HCT116 (cell line): ENCODE data around the gene TSPEAR. TPM values are rescaled to one million over a fixed set of nuclear protein-coding genes. Genes with fewer than 3 reads are reported as not detected.

ENCODE experiments used
- ATAC-seq: fragments of 200-7000 bp; cut with Tn5 transposase; 2 replicates; pipeline ENCODE4 v1.9.1; 2020; ENCODE audit warnings: mild to moderate bottlenecking, moderate library complexity
- BruUV-seq: library from RNA; stranded (reverse); fragments of 400-500 nt; replicated peaks from 2 replicates; lab custom pipeline; 2021; lab: Mats Ljungman, UMichigan
- CTCF ChIA-PET: fragments of 300-600 bp; sonication (Branson Sonifier 250); formaldehyde crosslinking; loops from one replicate; lab custom pipeline; 2021; ENCODE audit warnings: antibody characterized with exemption; lab: Charles Lee
- POLR2A ChIA-PET: fragments of 300-600, 350-600 bp; sonication (Branson Sonifier 250); formaldehyde crosslinking; loops from one replicate; lab custom pipeline; 2021; ENCODE audit warnings: antibody characterized with exemption; lab: Charles Lee
- RAD21 ChIA-PET, 2 experiments: fragments of 300-600 bp; sonication (Branson Sonifier 250); formaldehyde crosslinking; loops; one replicate each; lab custom pipeline; 2023; ENCODE audit warnings: low total read pairs in 2 of 2; ENCODE audit not compliant: uncharacterized antibody in 2 of 2, unreplicated experiment in 2 of 2, low non-redundant PET in 1 of 2; lab: Charles Lee
- DNase-seq: peaks from one replicate; pipeline ENCODE4 v3.0.0-alpha.2; 2010; ENCODE audit warnings: low read depth, low spot score
- H2AFZ ChIP-seq: fragments of 200-600 bp; shearing (Covaris generic), sonication (generic); 2 replicates; pipeline ENCODE4 v1.6.1; 2017; ENCODE audit warnings: low read depth, mixed run types, mixed read lengths, antibody characterized with exemption, low read length; ENCODE audit not compliant: poor library complexity, severe bottlenecking
- H3K27ac ChIP-seq: 2 replicates; pipeline ENCODE4 v1.5.1; 2012; ENCODE audit warnings: low read depth, low read length
- H3K27me3 ChIP-seq: fragments of 200-600 bp; sonication (generic); 2 replicates; pipeline ENCODE4 v1.6.1; 2016; ENCODE audit warnings: mixed run types, low read length, mixed read lengths; ENCODE audit not compliant: insufficient read depth
- H3K36me3 ChIP-seq, 2 experiments: fragments of 200-500 bp in 1 of 2; fragments of 200-600 bp in 1 of 2; sonication (Bioruptor generic) in 1 of 2; sonication (generic) in 1 of 2; 2 replicates each; pipeline versions ENCODE4 v1.5.1 to v1.6.1; 2014 to 2016; ENCODE audit warnings: low read length in 2 of 2, inconsistent platforms in 1 of 2, mixed read lengths in 1 of 2, mixed run types in 1 of 2; ENCODE audit not compliant: insufficient read depth in 2 of 2, control insufficient read depth in 1 of 2
- H3K4me1 ChIP-seq, 2 experiments: fragments of 200-600 bp in 1 of 2; sonication (generic) in 1 of 2; 2 replicates each; pipeline versions ENCODE4 v1.5.1 to v1.6.1; 2012 to 2017; ENCODE audit warnings: low read length in 2 of 2, inconsistent platforms in 1 of 2, mild to moderate bottlenecking in 1 of 2, mixed read lengths in 1 of 2, mixed run types in 1 of 2, moderate library complexity in 1 of 2; ENCODE audit not compliant: insufficient read depth in 2 of 2, control insufficient read depth in 1 of 2
- H3K4me2 ChIP-seq: fragments of 200-600 bp; sonication (generic); 2 replicates; pipeline ENCODE4 v1.6.1; 2017; ENCODE audit warnings: mixed run types, low read length, mixed read lengths
- H3K4me3 ChIP-seq, 2 experiments: fragments of 200-600 bp in 1 of 2; sonication (generic) in 1 of 2; replicated peaks in 1 of 2; 2 replicates each; pipeline ENCODE4 v1.5.1; 2011 to 2016; ENCODE audit warnings: low read length in 2 of 2, control low read depth in 1 of 2, low read depth in 1 of 2, mild to moderate bottlenecking in 1 of 2, mixed read lengths in 1 of 2, mixed run types in 1 of 2
- H3K79me2 ChIP-seq: fragments of 200-600 bp; sonication (generic); 2 replicates; pipeline ENCODE4 v1.6.1; 2017; ENCODE audit warnings: mild to moderate bottlenecking, mixed run types, low read length, moderate library complexity, mixed read lengths; ENCODE audit not compliant: insufficient read depth
- H3K9ac ChIP-seq: fragments of 200-600 bp; sonication (generic); 2 replicates; pipeline ENCODE4 v1.6.1; 2016; ENCODE audit warnings: low read length, mixed read lengths
- H3K9me2 ChIP-seq: fragments of 200-600 bp; sonication (generic), shearing (Covaris generic); 2 replicates; pipeline ENCODE4 v1.6.1; 2017; ENCODE audit warnings: mixed run types, mild to moderate bottlenecking, moderate library complexity; ENCODE audit not compliant: insufficient read depth
- H3K9me3 ChIP-seq, 2 experiments: fragments of 200-500 bp in 1 of 2; fragments of 200-600 bp in 1 of 2; sonication (Bioruptor generic) in 1 of 2; sonication (generic) in 1 of 2; 2 replicates each; pipeline ENCODE4 v1.6.1; 2014 to 2017; ENCODE audit warnings: low read length in 2 of 2, mixed read lengths in 2 of 2, inconsistent platforms in 1 of 2, low read depth in 1 of 2, mild to moderate bottlenecking in 1 of 2, mixed run types in 1 of 2, moderate library complexity in 1 of 2; ENCODE audit not compliant: control insufficient read depth in 1 of 2, insufficient read depth in 1 of 2
- H4K20me1 ChIP-seq: fragments of 200-600 bp; sonication (generic), shearing (Covaris generic); 2 replicates; pipeline ENCODE4 v1.6.1; 2017; ENCODE audit warnings: mixed run types, mild to moderate bottlenecking, moderate library complexity; ENCODE audit not compliant: insufficient read depth
- CBX3 ChIP-seq: IDR thresholded peaks from 2 replicates; pipeline ENCODE4 v1.6.1; 2012; ENCODE audit warnings: low read depth
- CEBPB ChIP-seq: IDR thresholded peaks from 2 replicates; pipeline ENCODE4 v1.6.1; 2012; ENCODE audit warnings: low read depth
- EGR1 ChIP-seq: IDR thresholded peaks from 2 replicates; pipeline ENCODE4 v1.6.1; 2012; ENCODE audit warnings: low read depth
- EZH2phosphoT487 ChIP-seq: fragments of 200-600 bp; IDR thresholded peaks from 2 replicates; pipeline ENCODE4 v1.6.1; 2018; ENCODE audit warnings: antibody characterized with exemption, borderline replicate concordance
- FOSL1 ChIP-seq: IDR thresholded peaks from 2 replicates; pipeline ENCODE4 v1.6.1; 2012; ENCODE audit warnings: low read depth
- JUND ChIP-seq: IDR thresholded peaks from 2 replicates; pipeline ENCODE4 v1.6.1; 2012
- POLR2A ChIP-seq: IDR thresholded peaks from 2 replicates; pipeline ENCODE4 v1.7.0; 2011; ENCODE audit warnings: borderline replicate concordance; ENCODE audit not compliant: insufficient read depth, insufficient read length; ENCODE audit errors: extremely low read depth
- RAD21 ChIP-seq: IDR thresholded peaks from 2 replicates; pipeline ENCODE4 v1.6.1; 2012; ENCODE audit warnings: low read depth, mild to moderate bottlenecking
- SIN3A ChIP-seq: IDR thresholded peaks from 2 replicates; pipeline ENCODE4 v1.6.1; 2012; ENCODE audit warnings: low read depth
- SRF ChIP-seq: IDR thresholded peaks from 2 replicates; pipeline ENCODE4 v1.6.1; 2012; ENCODE audit warnings: low read depth
- TCF7L2 ChIP-seq: IDR thresholded peaks from 2 replicates; pipeline ENCODE4 v1.7.0; 2011; ENCODE audit warnings: borderline replicate concordance, inconsistent platforms; ENCODE audit not compliant: insufficient read depth, insufficient read length; ENCODE audit errors: extremely low read depth
- YY1 ChIP-seq: IDR thresholded peaks from 2 replicates; pipeline ENCODE4 v1.6.1; 2011; ENCODE audit warnings: low read length, low read depth, moderate library complexity, mild to moderate bottlenecking; ENCODE audit not compliant: insufficient replicate concordance; ENCODE audit errors: extremely low read depth
- ZNF274 ChIP-seq: fragments of 200-500 bp; sonication (Bioruptor generic); IDR thresholded peaks from 2 replicates; pipeline ENCODE4 v1.6.1; 2014; ENCODE audit warnings: mild to moderate bottlenecking, low read depth, low read length, inconsistent platforms
- intact Hi-C: fragments of 100-400 bp; cut with micrococcal nuclease; formaldehyde crosslinking; loops from 2 replicates; pipeline ENCODE4 v1.10.0; 2022
- total RNA-seq: library from RNA; stranded (reverse); gene quantifications from one replicate; pipeline ENCODE4 v1.2.1, GENCODE V29; 2021; ENCODE audit not compliant: unreplicated experiment
- TF ChIP-seq, protein P1 (sequence below): IDR thresholded peaks from 2 replicates; pipeline ENCODE4 v1.6.1; 2012
- TF ChIP-seq, protein P2 (sequence below): IDR thresholded peaks from 2 replicates; pipeline ENCODE4 v1.6.1; 2012; ENCODE audit warnings: low read depth
- TF ChIP-seq, protein P3 (sequence below): IDR thresholded peaks from 2 replicates; pipeline ENCODE4 v1.6.1; 2012
- TF ChIP-seq, protein P4 (sequence below): IDR thresholded peaks from 2 replicates; pipeline ENCODE4 v1.6.1; 2011; ENCODE audit warnings: mild to moderate bottlenecking, low read length, moderate library complexity; ENCODE audit not compliant: insufficient replicate concordance; ENCODE audit errors: extremely low read depth

The TSPEAR gene
- total RNA-seq, 1 experiment from 2014 or later = not detected

DNA sequence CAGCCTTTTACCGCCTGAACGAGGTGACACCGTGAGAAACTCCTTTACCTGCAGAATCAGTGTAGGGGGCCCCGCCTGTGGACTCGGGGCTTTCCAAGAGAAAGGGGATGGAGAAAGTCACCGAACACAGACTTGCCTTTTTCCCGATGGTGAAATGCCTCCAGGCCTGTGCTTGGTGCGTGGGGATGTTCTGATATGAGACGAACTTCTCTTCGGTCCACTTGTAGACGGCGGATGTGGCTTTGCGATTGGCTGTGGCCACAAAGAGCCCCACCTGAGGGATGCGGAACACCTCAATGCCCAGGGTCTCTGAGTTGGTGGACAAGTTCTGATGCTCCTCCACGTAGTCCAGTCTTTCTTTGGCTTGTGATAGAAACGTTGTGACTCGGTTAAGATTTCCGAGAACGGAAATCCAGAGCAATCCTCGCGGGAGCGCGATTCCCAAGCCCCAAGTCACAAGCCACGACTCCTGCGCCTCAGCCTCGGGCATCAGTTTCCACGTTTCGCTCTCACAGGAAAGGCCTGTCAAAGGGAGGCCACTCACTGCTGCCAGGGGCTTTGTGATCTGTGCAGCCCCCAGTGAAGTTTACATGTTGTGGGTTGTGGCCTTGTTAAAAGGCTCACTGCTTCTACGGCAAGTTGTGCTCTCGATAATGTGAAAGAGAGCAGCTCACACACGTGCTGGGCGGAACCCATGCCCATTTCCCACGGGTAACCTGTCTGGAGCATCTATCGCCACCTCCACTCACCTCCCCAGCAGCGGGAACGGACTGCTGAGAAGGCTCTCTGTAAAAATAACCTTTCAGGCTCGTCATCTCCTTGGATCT, 184.0 kb downstream of the TSPEAR start:
- DNase-seq (no peak), ATAC-seq (no peak)
- H3K4me2 ChIP-seq = no peak overlapping the region
- H3K9me2 ChIP-seq = no peaks in the 10 kb centered on the region
- ChIA-PET RAD21 (no interaction called here), CTCF (no interaction called here), POLR2A (no interaction called here)
- no peaks in the 10 kb centered on the region for H3K27me3 ChIP-seq
- no TSS peak for BruUV-seq
- H3K79me2 ChIP-seq = no peaks in the 10 kb centered on the region
- H3K4me3 ChIP-seq = no peak overlapping the region
- H3K27ac ChIP-seq = no peak overlapping the region
- H3K9me3 ChIP-seq = peaks cover 4 to 17% of the 10 kb centered on the region in 2 experiments; a peak in 1 of 4 replicates
- H3K36me3 ChIP-seq = no peaks in the 10 kb centered on the region
- H3K4me1 ChIP-seq = no peaks in the 10 kb centered on the region
- H3K9ac ChIP-seq = no peak overlapping the region
- no peaks in the 10 kb centered on the region for H4K20me1 ChIP-seq
- intact Hi-C loops = no loop called here
- TF ChIP-seq RAD21 (no peak), SIN3A (no peak), YY1 (no peak), FOSL1 (no peak), JUND (no peak), CBX3 (no peak), POLR2A (no peak), TCF7L2 (no peak), ZNF274 (no peak), SRF (no peak), EZH2phosphoT487 (no peak), EGR1 (no peak), CEBPB (no peak)
- TF ChIP-seq, protein P1, sequence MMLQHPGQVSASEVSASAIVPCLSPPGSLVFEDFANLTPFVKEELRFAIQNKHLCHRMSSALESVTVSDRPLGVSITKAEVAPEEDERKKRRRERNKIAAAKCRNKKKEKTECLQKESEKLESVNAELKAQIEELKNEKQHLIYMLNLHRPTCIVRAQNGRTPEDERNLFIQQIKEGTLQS = no peak
- TF ChIP-seq, protein P2, sequence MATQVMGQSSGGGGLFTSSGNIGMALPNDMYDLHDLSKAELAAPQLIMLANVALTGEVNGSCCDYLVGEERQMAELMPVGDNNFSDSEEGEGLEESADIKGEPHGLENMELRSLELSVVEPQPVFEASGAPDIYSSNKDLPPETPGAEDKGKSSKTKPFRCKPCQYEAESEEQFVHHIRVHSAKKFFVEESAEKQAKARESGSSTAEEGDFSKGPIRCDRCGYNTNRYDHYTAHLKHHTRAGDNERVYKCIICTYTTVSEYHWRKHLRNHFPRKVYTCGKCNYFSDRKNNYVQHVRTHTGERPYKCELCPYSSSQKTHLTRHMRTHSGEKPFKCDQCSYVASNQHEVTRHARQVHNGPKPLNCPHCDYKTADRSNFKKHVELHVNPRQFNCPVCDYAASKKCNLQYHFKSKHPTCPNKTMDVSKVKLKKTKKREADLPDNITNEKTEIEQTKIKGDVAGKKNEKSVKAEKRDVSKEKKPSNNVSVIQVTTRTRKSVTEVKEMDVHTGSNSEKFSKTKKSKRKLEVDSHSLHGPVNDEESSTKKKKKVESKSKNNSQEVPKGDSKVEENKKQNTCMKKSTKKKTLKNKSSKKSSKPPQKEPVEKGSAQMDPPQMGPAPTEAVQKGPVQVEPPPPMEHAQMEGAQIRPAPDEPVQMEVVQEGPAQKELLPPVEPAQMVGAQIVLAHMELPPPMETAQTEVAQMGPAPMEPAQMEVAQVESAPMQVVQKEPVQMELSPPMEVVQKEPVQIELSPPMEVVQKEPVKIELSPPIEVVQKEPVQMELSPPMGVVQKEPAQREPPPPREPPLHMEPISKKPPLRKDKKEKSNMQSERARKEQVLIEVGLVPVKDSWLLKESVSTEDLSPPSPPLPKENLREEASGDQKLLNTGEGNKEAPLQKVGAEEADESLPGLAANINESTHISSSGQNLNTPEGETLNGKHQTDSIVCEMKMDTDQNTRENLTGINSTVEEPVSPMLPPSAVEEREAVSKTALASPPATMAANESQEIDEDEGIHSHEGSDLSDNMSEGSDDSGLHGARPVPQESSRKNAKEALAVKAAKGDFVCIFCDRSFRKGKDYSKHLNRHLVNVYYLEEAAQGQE = no peak
- TF ChIP-seq, protein P3, sequence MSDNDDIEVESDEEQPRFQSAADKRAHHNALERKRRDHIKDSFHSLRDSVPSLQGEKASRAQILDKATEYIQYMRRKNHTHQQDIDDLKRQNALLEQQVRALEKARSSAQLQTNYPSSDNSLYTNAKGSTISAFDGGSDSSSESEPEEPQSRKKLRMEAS = no peak
- TF ChIP-seq, protein P4, sequence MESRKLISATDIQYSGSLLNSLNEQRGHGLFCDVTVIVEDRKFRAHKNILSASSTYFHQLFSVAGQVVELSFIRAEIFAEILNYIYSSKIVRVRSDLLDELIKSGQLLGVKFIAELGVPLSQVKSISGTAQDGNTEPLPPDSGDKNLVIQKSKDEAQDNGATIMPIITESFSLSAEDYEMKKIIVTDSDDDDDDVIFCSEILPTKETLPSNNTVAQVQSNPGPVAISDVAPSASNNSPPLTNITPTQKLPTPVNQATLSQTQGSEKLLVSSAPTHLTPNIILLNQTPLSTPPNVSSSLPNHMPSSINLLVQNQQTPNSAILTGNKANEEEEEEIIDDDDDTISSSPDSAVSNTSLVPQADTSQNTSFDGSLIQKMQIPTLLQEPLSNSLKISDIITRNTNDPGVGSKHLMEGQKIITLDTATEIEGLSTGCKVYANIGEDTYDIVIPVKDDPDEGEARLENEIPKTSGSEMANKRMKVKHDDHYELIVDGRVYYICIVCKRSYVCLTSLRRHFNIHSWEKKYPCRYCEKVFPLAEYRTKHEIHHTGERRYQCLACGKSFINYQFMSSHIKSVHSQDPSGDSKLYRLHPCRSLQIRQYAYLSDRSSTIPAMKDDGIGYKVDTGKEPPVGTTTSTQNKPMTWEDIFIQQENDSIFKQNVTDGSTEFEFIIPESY = no peak
- no peak overlapping the region for H2AFZ ChIP-seq
